A673 (cell line): Measurements from ENCODE around the gene AVPR2. TPM values are rescaled to one million over a fixed set of nuclear protein-coding genes. Genes with fewer than 3 reads are reported as not detected.

Experiments used
- BruUV-seq: library from RNA; stranded (reverse); fragments of 400-500 nt; replicated peaks from 2 replicates; lab custom pipeline; 2021; lab: Mats Ljungman, UMichigan
- CTCF ChIA-PET: fragments of 300-600 bp; sonication (Branson Sonifier 250); formaldehyde crosslinking; loops from one replicate; lab custom pipeline; 2022; ENCODE audit warnings: antibody characterized with exemption; lab: Charles Lee
- POLR2A ChIA-PET: fragments of 300-600 bp; sonication (Branson Sonifier 250); formaldehyde crosslinking; loops from one replicate; lab custom pipeline; 2022; ENCODE audit warnings: antibody characterized with exemption; ENCODE audit not compliant: low non-redundant PET; lab: Charles Lee
- DNase-seq: peaks from one replicate; pipeline ENCODE4 v3.0.0-alpha.2; 2015; ENCODE audit warnings: low spot score
- H3K27ac ChIP-seq: fragments of 200-600 bp; sonication (generic); 2 replicates; pipeline ENCODE4 v1.5.1; 2016; ENCODE audit warnings: mixed run types, low read depth, mild to moderate bottlenecking, mixed read lengths, antibody characterized with exemption, low read length; ENCODE audit not compliant: poor library complexity, severe bottlenecking
- H3K27me3 ChIP-seq: fragments of 200-600 bp; sonication (generic); replicated peaks from 2 replicates; pipeline ENCODE4 v1.6.1; 2017; ENCODE audit warnings: mixed run types, low read depth, mild to moderate bottlenecking, mixed read lengths, antibody characterized with exemption, low read length; ENCODE audit not compliant: insufficient read depth, poor library complexity
- H3K36me3 ChIP-seq: fragments of 200-600 bp; sonication (generic); 2 replicates; pipeline ENCODE4 v1.6.1; 2016; ENCODE audit warnings: mixed run types, mild to moderate bottlenecking, mixed read lengths, antibody characterized with exemption, low read length; ENCODE audit not compliant: insufficient read depth, poor library complexity, severe bottlenecking
- H3K4me1 ChIP-seq: fragments of 200-600 bp; sonication (generic); 2 replicates; pipeline ENCODE4 v1.6.1; 2017; ENCODE audit warnings: mixed run types, mild to moderate bottlenecking, mixed read lengths, antibody characterized with exemption, low read length; ENCODE audit not compliant: insufficient read depth, poor library complexity, severe bottlenecking
- H3K4me3 ChIP-seq: fragments of 200-600 bp; sonication (generic); 2 replicates; pipeline ENCODE4 v1.5.1; 2016; ENCODE audit warnings: low read depth, mixed run types, mild to moderate bottlenecking, mixed read lengths, low read length; ENCODE audit not compliant: poor library complexity, severe bottlenecking
- H3K9me3 ChIP-seq: fragments of 200-600 bp; sonication (generic); 2 replicates; pipeline ENCODE4 v1.6.1; 2016; ENCODE audit warnings: mixed run types, low read depth, mild to moderate bottlenecking, mixed read lengths, antibody characterized with exemption, low read length; ENCODE audit not compliant: poor library complexity, severe bottlenecking
- EZH2 ChIP-seq: fragments of 200-600 bp; sonication (generic); IDR thresholded peaks from 2 replicates; pipeline ENCODE4 v1.6.1; 2017; ENCODE audit warnings: borderline replicate concordance, low read depth, mild to moderate bottlenecking, mixed read lengths, antibody characterized with exemption, low read length; ENCODE audit not compliant: poor library complexity, severe bottlenecking
- intact Hi-C: fragments of 100-400 bp; cut with micrococcal nuclease; formaldehyde crosslinking; loops from one replicate; pipeline ENCODE4 v1.10.0; 2022; ENCODE audit not compliant: unreplicated experiment
- total RNA-seq: library from RNA; stranded (reverse); gene quantifications from 2 replicates; pipeline ENCODE4 v1.2.3, GENCODE V29; 2021
- TF ChIP-seq, protein P1 (sequence below): fragments of 300-800, 200-600 bp; sonication (generic); conservative IDR thresholded peaks from 2 replicates; pipeline ENCODE4 v1.5.1; 2017; ENCODE audit warnings: low read depth, mild to moderate bottlenecking, antibody characterized with exemption, low read length, moderate library complexity, mixed read lengths

AVPR2 gene
- total RNA-seq, 1 experiment from 2014 or later: not detected

DNA sequence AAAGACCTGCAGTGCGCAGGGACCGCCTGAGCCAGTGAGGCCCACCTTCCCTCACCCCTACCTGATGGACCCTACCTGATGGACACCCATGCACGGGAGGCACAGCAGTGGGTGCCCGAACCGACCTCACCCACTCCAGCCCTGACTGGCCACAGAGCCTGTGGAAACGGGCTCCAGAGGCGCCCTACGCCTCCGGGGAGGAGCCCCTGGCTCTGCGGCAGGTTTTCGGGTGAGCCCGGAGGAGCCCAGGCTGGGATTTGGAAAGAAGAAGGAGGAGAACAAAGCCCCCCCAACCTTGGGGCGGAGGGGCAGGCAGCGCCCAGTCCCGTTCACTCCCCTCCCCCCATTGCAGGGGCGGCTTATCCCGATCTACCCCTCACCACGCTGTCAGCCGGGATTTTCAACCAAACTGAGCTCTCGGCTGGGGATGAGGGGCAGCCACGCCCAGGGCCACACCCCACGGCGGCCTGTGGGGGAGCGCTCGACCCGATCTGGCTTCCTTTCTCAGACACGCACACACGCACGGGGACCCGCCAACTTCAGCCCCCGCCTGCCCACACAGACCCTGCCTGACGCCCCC lies 19.2 kb upstream of the AVPR2 start:
- ChIA-PET POLR2A (no interaction called here), CTCF (no interaction called here)
- Histone ChIP-seq H3K27me3 (peaks cover 36% of the 10 kb centered on the region), H3K27ac (no peak overlapping the region), H3K4me1 (no peaks in the 10 kb centered on the region), H3K9me3 (no peaks in the 10 kb centered on the region), H3K4me3 (peak overlapping the region; percentile 29), H3K36me3 (no peaks in the 10 kb centered on the region)
- no TSS peak for BruUV-seq
- intact Hi-C loops: no loop called here
- no peak for DNase-seq
- TF ChIP-seq, protein P1, sequence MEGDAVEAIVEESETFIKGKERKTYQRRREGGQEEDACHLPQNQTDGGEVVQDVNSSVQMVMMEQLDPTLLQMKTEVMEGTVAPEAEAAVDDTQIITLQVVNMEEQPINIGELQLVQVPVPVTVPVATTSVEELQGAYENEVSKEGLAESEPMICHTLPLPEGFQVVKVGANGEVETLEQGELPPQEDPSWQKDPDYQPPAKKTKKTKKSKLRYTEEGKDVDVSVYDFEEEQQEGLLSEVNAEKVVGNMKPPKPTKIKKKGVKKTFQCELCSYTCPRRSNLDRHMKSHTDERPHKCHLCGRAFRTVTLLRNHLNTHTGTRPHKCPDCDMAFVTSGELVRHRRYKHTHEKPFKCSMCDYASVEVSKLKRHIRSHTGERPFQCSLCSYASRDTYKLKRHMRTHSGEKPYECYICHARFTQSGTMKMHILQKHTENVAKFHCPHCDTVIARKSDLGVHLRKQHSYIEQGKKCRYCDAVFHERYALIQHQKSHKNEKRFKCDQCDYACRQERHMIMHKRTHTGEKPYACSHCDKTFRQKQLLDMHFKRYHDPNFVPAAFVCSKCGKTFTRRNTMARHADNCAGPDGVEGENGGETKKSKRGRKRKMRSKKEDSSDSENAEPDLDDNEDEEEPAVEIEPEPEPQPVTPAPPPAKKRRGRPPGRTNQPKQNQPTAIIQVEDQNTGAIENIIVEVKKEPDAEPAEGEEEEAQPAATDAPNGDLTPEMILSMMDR: no peak
- TF ChIP-seq EZH2: no peak

DNA sequence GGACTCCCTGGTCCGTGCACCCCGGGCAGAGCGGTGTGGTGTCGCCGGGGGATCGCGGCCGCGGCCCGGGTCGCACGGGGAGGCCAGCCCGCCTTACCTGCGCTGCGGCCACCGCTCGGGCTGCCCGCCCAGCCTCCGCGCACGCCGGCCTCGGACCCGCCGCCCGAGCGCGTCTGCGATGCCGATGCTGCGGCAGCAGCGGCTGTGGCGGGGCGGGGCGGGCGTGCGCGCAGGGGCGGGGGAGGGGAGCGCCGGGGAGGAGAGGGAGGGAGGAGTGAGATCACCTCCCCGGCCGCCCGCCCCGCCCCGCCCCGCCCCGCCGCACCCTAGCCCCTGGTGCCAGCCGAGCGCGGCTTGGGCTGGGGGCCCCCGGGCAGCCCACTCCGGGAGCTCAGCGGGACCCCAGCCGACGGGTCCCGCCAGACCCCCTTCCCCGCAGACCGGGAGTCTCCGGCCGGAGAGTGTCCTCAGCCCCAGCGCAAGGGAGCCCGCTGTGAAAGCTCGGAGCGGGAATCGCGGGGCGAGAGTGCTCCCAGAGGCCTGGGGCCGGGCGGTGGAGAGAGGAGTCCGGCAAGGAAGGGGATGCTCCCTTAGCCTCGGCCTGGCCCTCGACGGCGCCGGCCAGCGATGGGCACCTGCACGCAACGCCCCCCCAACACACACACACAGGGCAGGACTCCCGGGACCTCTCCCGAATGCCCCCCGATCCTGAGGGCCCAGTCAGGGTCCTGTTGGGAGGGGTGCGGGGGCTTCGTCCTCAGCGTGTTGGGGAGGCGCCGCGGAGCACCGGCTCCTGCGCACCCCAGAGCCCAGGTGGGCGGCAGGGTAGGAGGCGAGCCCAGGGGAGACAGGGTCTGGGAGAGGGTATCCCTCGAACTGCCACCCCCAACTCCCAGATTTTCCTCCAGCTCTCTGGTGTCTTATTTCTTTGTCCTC lies 18.2 kb upstream of the AVPR2 start, which contains the start of gene L1CAM:
TSS of gene L1CAM (minus strand) at position 206 of the 936 bp plus-strand sequence. CDS start 10,337 bp downstream, outside the sequence.
- no peak for DNase-seq
- H3K4me3 ChIP-seq: peak within 1 kb of the TSS; percentile 29

DNA sequence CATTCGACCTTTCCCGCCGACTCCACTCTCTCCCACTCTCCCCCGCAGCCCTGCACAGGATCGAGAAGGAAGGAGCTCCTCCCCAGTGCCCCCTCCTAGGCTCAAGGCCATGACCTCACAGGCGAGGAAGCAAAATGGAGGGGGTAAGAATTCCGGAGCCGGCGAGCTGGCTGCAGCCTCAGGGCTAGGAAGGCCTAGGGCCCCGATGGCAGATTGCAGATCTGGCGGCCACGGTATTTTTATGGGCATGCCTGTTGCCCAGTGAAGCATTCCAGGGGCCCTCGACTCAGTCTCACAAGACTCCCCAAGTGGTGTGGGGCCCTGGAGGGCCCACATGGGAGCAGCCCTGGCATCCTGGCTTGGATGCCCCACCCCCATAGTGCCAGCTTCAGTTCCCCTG lies 17.6 kb upstream of the AVPR2 start:
- intact Hi-C loops: no loop called here
- TF ChIP-seq, protein P1: no peak
- no peak for TF ChIP-seq EZH2
- ChIA-PET CTCF (no interaction called here), POLR2A (no interaction called here)
- BruUV-seq: no TSS peak
- Histone ChIP-seq H3K27ac (no peak overlapping the region), H3K4me3 (no peak overlapping the region), H3K4me1 (no peaks in the 10 kb centered on the region), H3K27me3 (peaks cover 36% of the 10 kb centered on the region), H3K9me3 (no peaks in the 10 kb centered on the region), H3K36me3 (no peaks in the 10 kb centered on the region)
- no peak for DNase-seq

More for the DNA sequence above, 18.2 kb upstream of the AVPR2 start, which contains the start of gene L1CAM:
- BruUV-seq: no TSS peak
- ChIA-PET POLR2A (no interaction called here), CTCF (no interaction called here)
- Histone ChIP-seq H3K27me3 (peaks cover 36% of the 10 kb centered on the region), H3K27ac (no peak within 1 kb of the TSS), H3K9me3 (no peaks in the 10 kb centered on the region), H3K4me1 (no peaks in the 10 kb centered on the region), H3K36me3 (no peaks in the 10 kb centered on the region)
- TF ChIP-seq EZH2: no peak
- TF ChIP-seq, protein P1: no peak
- intact Hi-C loops: no loop called here
